Uterus (tissue), 4 donors: ENCODE data around the gene CD151. TPM values are rescaled to one million over a fixed set of nuclear protein-coding genes. Genes with fewer than 3 reads are reported as not detected.

ENCODE experiments used
- DNase-seq, 2 donors: peaks; one replicate each; pipeline ENCODE4 v3.0.0-alpha.2; 2019 to 2020
- H3K27ac ChIP-seq, 2 donors: fragments of 200-600 bp; sonication (generic); 1 replicate in 1 of 2; 2 replicates in 1 of 2; pipeline ENCODE4 v1.5.1; 2016 to 2018
- H3K27me3 ChIP-seq, 2 donors: fragments of 200-600 bp; sonication (generic); one replicate each; pipeline ENCODE4 v1.5.1; 2018 to 2019; ENCODE audit warnings: control low read depth in 1 of 2
- H3K36me3 ChIP-seq, 2 donors: fragments of 200-600 bp; sonication (generic); one replicate each; pipeline ENCODE4 v1.5.1; 2019; ENCODE audit warnings: control low read depth in 1 of 2
- H3K4me1 ChIP-seq, 2 donors: fragments of 200-600 bp; sonication (generic); one replicate each; pipeline ENCODE4 v1.5.1; 2018 to 2019; ENCODE audit warnings: control low read depth in 1 of 2
- H3K4me3 ChIP-seq, 2 donors: fragments of 200-600 bp; sonication (generic); 1 replicate in 1 of 2; 2 replicates in 1 of 2; pipeline ENCODE4 v1.5.1; 2018 to 2019; ENCODE audit warnings: mild to moderate bottlenecking in 1 of 2
- H3K9me3 ChIP-seq, 2 donors: fragments of 200-600 bp; sonication (generic); one replicate each; pipeline ENCODE4 v1.5.1; 2019; ENCODE audit warnings: control low read depth in 1 of 2
- CTCF ChIP-seq, 4 experiments: fragments of 200-600 bp in 2 of 4; fragments of 450-650 bp in 2 of 4; sonication (generic) in 2 of 4; IDR thresholded peaks; one replicate each; pipeline ENCODE4 v1.5.1; 2016 to 2019; ENCODE audit warnings: antibody characterized with exemption in 4 of 4, mild to moderate bottlenecking in 2 of 4, moderate library complexity in 1 of 4
- POLR2A ChIP-seq, 2 donors: fragments of 450-650 bp; IDR thresholded peaks; one replicate each; pipeline ENCODE4 v1.6.1; 2016; ENCODE audit warnings: antibody characterized with exemption in 2 of 2, mild to moderate bottlenecking in 1 of 2, moderate library complexity in 1 of 2
- intact Hi-C: fragments of 100-400 bp; cut with DNase I; formaldehyde crosslinking; loops from one replicate; pipeline ENCODE4 v1.15.1; 2023; ENCODE audit warnings: low total_unique reads
- total RNA-seq, 4 donors: library from RNA; depleted of rRNA in 3 of 4; stranded (reverse); fragments of >200 nt in 3 of 4; gene quantifications; one replicate each; pipeline versions ENCODE4 v1.1.0 to v1.2.4, GENCODE V29; 2014 to 2023
- donor health status: DM: yes; HTN: yes; CAD: no.

CD151 gene
- total RNA-seq, 4 donors from 2014 or later, result 76.8 to 382 (median 259) TPM

- Histone ChIP-seq H3K27me3 (peaks cover 0 to 9% of the 10 kb centered on the region in 2 donors), H3K36me3 (no peaks in the 10 kb centered on the region), H3K27ac (no peak overlapping the region), H3K4me3 (no peak overlapping the region), H3K4me1 (peaks cover 0 to 22% of the 10 kb centered on the region in 2 donors), H3K9me3 (no peaks in the 10 kb centered on the region)
- no peak for DNase-seq
- TF ChIP-seq POLR2A (IDR thresholded peaks at IDR 0.05) (no peak), CTCF (IDR thresholded peaks at IDR 0.05) (no peak)
- intact Hi-C loops, result no loop called here
Observed at GRCh38 chr11:821512-822371, 11.0 kb upstream of the CD151 start.

GRCh38 chr11:823441-824291 lies 9.1 kb upstream of the CD151 start:
- TF ChIP-seq POLR2A (IDR thresholded peaks at IDR 0.05) (no peak), CTCF (IDR thresholded peaks at IDR 0.05) (no peak)
- Histone ChIP-seq H3K9me3 (no peaks in the 10 kb centered on the region), H3K36me3 (no peaks in the 10 kb centered on the region), H3K27ac (no peak overlapping the region), H3K4me1 (peaks cover 0 to 31% of the 10 kb centered on the region in 2 donors), H3K4me3 (no peak overlapping the region), H3K27me3 (peaks cover 4 to 20% of the 10 kb centered on the region in 2 donors)
- intact Hi-C loops, result no loop called here
- DNase-seq, result no peak

GRCh38 chr11:824292-824880 lies 8.4 kb upstream of the CD151 start:
- Histone ChIP-seq H3K36me3 (no peaks in the 10 kb centered on the region), H3K9me3 (no peaks in the 10 kb centered on the region), H3K27me3 (peaks cover 11 to 20% of the 10 kb centered on the region in 2 donors), H3K4me1 (peaks cover 0 to 34% of the 10 kb centered on the region in 2 donors), H3K4me3 (no peak overlapping the region), H3K27ac (no peak overlapping the region)
- no peak for TF ChIP-seq CTCF (IDR thresholded peaks at IDR 0.05)
- no peak for TF ChIP-seq POLR2A (IDR thresholded peaks at IDR 0.05)
- intact Hi-C loops, result no loop called here
- no peak for DNase-seq

- no peaks in the 10 kb centered on the region for H3K9me3 ChIP-seq
- peaks cover 0 to 40% of the 10 kb centered on the region in 2 donors for H3K4me1 ChIP-seq
- peaks cover 16 to 20% of the 10 kb centered on the region in 2 donors for H3K27me3 ChIP-seq
Observed at GRCh38 chr11:824942-825341, 7.8 kb upstream of the CD151 start.

More at GRCh38 chr11:824942-825341, 7.8 kb upstream of the CD151 start:
- intact Hi-C loops, result no loop called here
- no peak overlapping the region for H3K4me3 ChIP-seq
- TF ChIP-seq CTCF (IDR thresholded peaks at IDR 0.05) (no peak), POLR2A (IDR thresholded peaks at IDR 0.05) (no peak)
- H3K36me3 ChIP-seq, result no peaks in the 10 kb centered on the region
- no peak for DNase-seq
- no peak overlapping the region for H3K27ac ChIP-seq
